HG03175 (cell line): ENCODE results near the gene SORBS2.
A peak's percentile ranks its signal among the peaks of the same experiment; 100 is the strongest.
"Not testable (repeated sequence)": the region's sequence is repeated elsewhere in the genome, so short reads cannot be mapped to it uniquely, and the experiment has no call there.

Experiments used
- ATAC-seq: cut with Tn5 transposase; IDR thresholded peaks from one replicate; pipeline ENCODE4 v1.9.1; 2021; ENCODE audit warnings: mild to moderate bottlenecking, moderate library complexity; ENCODE audit not compliant: unreplicated experiment

SORBS2 gene

GRCh38 chr4:185811509-185812364 is at the start of gene SORBS2:
Gene SORBS2, minus strand, starts transcription at chr4:185812194. Its CDS starts 121,623 bp downstream, at chr4:185690571.
- ATAC-seq, result peak; percentile 85

GRCh38 chr4:185859111-185859510 is 47.1 kb upstream of the SORBS2 start:
- ATAC-seq, result no peak

GRCh38 chr4:185857561-185857960 is 45.6 kb upstream of the SORBS2 start:
- ATAC-seq, result not testable (repeated sequence)

GRCh38 chr4:185853841-185854240 is 41.8 kb upstream of the SORBS2 start:
- no peak for ATAC-seq

GRCh38 chr4:185852961-185853360 is 41.0 kb upstream of the SORBS2 start:
- no peak for ATAC-seq

GRCh38 chr4:185849664-185850550 is 37.9 kb upstream of the SORBS2 start:
- ATAC-seq, result no peak

- no peak for ATAC-seq
These were observed 35.5 kb upstream of the SORBS2 start for GRCh38 chr4:185847352-185848097.

- ATAC-seq, result no peak
These were observed 34.6 kb upstream of the SORBS2 start for GRCh38 chr4:185846505-185847150.

- no peak for ATAC-seq
These were observed 34.0 kb upstream of the SORBS2 start for GRCh38 chr4:185845966-185846365.

- ATAC-seq, result no peak
These were observed 29.5 kb upstream of the SORBS2 start for GRCh38 chr4:185841451-185841850.

GRCh38 chr4:185840953-185841352 is 29.0 kb upstream of the SORBS2 start:
- ATAC-seq, result no peak

GRCh38 chr4:185840201-185840600 is 28.2 kb upstream of the SORBS2 start:
- no peak for ATAC-seq

GRCh38 chr4:185839770-185840169 is 27.8 kb upstream of the SORBS2 start:
- no peak for ATAC-seq

GRCh38 chr4:185839194-185839712 is 27.3 kb upstream of the SORBS2 start:
- no peak for ATAC-seq

GRCh38 chr4:185838514-185839193 is 26.7 kb upstream of the SORBS2 start:
- ATAC-seq, result no peak

GRCh38 chr4:185838104-185838452 is 26.1 kb upstream of the SORBS2 start:
- ATAC-seq, result no peak

- no peak for ATAC-seq
These were observed 25.6 kb upstream of the SORBS2 start for GRCh38 chr4:185837415-185838103.

- no peak for ATAC-seq
These were observed 24.5 kb upstream of the SORBS2 start for GRCh38 chr4:185836241-185837084.
